Gastrocnemius medialis (tissue), 4 donors: Measurements from ENCODE around the gene PARVA. TPM values are rescaled to one million over a fixed set of nuclear protein-coding genes. Genes with fewer than 3 reads are reported as not detected.

Experiments
- ATAC-seq, 2 donors: fragments of 150-250 bp; one replicate each; pipeline ENCODE4 v1.9.1; 2016
- DNase-seq, 2 donors: peaks; one replicate each; pipeline ENCODE4 v3.0.0-alpha.2; 2019
- H3K27ac ChIP-seq, 4 donors: fragments of 200-600 bp; sonication (generic); 1 replicate in 1 of 4; 2 replicates in 3 of 4; pipeline ENCODE4 v1.5.1; 2016 to 2018; ENCODE audit warnings: mild to moderate bottlenecking in 2 of 4, moderate library complexity in 1 of 4
- H3K27me3 ChIP-seq, 3 donors: fragments of 200-600 bp; sonication (generic) in 2 of 3; 1 replicate in 1 of 3; 2 replicates in 2 of 3; pipeline versions ENCODE4 v1.5.1 to v1.6.0; 2016 to 2019; ENCODE audit warnings: mild to moderate bottlenecking in 1 of 3, moderate library complexity in 1 of 3
- H3K36me3 ChIP-seq, 2 donors: fragments of 200-600 bp; sonication (generic) in 1 of 2; one replicate each; pipeline ENCODE4 v1.5.1; 2017 to 2018
- H3K4me1 ChIP-seq, 2 donors: fragments of 200-600 bp; sonication (generic) in 1 of 2; one replicate each; pipeline ENCODE4 v1.5.1; 2016 to 2017; ENCODE audit warnings: mild to moderate bottlenecking in 2 of 2
- H3K4me3 ChIP-seq, 4 donors: fragments of 200-600 bp; sonication (generic) in 3 of 4; 1 replicate in 1 of 4; 2 replicates in 3 of 4; pipeline ENCODE4 v1.5.1; 2016 to 2019; ENCODE audit warnings: mild to moderate bottlenecking in 2 of 4
- H3K9me3 ChIP-seq, 3 donors: fragments of 200-600 bp; sonication (generic) in 2 of 3; 1 replicate in 1 of 3; 2 replicates in 2 of 3; pipeline ENCODE4 v1.5.1; 2016 to 2019
- POLR2A ChIP-seq, 2 donors: fragments of 450-650 bp; IDR thresholded peaks; one replicate each; pipeline ENCODE4 v1.6.1; 2017; ENCODE audit warnings: antibody characterized with exemption in 2 of 2, mild to moderate bottlenecking in 2 of 2, moderate library complexity in 2 of 2
- in situ Hi-C, 4 donors: fragments of 200-750 bp; cut with MboI; loops; one replicate each; pipeline versions ENCODE4 v1.15.0 to v1.8.0; 2017; ENCODE audit warnings: low sequenced_read_pairs in 4 of 4
- intact Hi-C: fragments of 100-400 bp; cut with DNase I; formaldehyde crosslinking; loops from one replicate; pipeline ENCODE4 v1.15.1; 2023; ENCODE audit warnings: low total_unique reads
- total RNA-seq, 4 donors: library from RNA; depleted of rRNA; stranded (reverse); fragments of >200 nt; gene quantifications; one replicate each; pipeline versions ENCODE4 v1.1.0 to v1.2.3, GENCODE V29; 2016
- TF ChIP-seq, protein P1 (sequence below), 5 experiments: fragments of 450-650 bp in 3 of 5; fragments of 200-600 bp in 2 of 5; sonication (generic) in 2 of 5; IDR thresholded peaks in 4 of 5; conservative IDR thresholded peaks in 1 of 5; 1 replicate in 4 of 5; 2 replicates in 1 of 5; pipeline ENCODE4 v1.5.1; 2016 to 2019; ENCODE audit warnings: antibody characterized with exemption in 5 of 5, mild to moderate bottlenecking in 3 of 5, moderate library complexity in 3 of 5

Gene PARVA
- total RNA-seq, 4 donors from 2014 or later = 4.4 to 9.7 (median 8.4) TPM

DNA sequence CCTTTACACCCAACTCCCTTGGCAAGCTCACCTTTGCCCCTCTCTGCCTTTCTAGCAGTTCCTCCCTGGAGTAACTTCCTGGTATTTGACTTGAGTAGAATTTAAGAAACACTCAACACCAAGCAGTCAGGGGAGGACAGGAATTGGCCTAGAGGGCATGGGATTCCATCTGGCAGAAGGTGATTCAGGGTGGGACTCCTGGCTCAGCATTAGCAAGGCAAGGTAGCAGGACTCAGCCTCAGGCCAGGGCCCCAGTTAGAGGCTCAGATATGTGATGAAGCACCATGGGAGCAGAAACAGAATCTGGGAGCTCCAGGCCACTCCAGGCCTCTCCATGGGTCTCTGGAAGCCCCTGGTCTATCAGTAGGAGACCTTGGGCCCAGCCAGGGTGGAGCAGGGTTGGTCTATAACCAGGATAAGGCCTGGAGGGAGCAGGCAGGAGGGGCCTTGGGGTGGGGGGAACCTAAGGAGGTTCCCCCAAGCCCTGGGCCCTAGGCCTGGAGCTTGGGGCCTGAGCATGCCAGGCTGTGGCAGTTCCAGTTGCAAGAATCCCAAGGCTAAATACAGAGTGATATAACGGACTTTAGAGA is 148.2 kb downstream of the PARVA start:
- Histone ChIP-seq H3K27ac (no peak overlapping the region), H3K36me3 (no peaks in the 10 kb centered on the region), H3K4me1 (no peaks in the 10 kb centered on the region), H3K9me3 (no peaks in the 10 kb centered on the region), H3K4me3 (no peak overlapping the region), H3K27me3 (no peaks in the 10 kb centered on the region)
- in situ Hi-C loops (no loop called here), intact Hi-C loops (no loop called here)
- DNase-seq (no peak), ATAC-seq (no peak)
- TF ChIP-seq, protein P1, sequence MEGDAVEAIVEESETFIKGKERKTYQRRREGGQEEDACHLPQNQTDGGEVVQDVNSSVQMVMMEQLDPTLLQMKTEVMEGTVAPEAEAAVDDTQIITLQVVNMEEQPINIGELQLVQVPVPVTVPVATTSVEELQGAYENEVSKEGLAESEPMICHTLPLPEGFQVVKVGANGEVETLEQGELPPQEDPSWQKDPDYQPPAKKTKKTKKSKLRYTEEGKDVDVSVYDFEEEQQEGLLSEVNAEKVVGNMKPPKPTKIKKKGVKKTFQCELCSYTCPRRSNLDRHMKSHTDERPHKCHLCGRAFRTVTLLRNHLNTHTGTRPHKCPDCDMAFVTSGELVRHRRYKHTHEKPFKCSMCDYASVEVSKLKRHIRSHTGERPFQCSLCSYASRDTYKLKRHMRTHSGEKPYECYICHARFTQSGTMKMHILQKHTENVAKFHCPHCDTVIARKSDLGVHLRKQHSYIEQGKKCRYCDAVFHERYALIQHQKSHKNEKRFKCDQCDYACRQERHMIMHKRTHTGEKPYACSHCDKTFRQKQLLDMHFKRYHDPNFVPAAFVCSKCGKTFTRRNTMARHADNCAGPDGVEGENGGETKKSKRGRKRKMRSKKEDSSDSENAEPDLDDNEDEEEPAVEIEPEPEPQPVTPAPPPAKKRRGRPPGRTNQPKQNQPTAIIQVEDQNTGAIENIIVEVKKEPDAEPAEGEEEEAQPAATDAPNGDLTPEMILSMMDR (IDR thresholded peaks at IDR 0.05 in 4 of 5, conservative IDR thresholded peaks at IDR 0.05 in 1 of 5) = no peak
- no peak for TF ChIP-seq POLR2A (IDR thresholded peaks at IDR 0.05)

DNA sequence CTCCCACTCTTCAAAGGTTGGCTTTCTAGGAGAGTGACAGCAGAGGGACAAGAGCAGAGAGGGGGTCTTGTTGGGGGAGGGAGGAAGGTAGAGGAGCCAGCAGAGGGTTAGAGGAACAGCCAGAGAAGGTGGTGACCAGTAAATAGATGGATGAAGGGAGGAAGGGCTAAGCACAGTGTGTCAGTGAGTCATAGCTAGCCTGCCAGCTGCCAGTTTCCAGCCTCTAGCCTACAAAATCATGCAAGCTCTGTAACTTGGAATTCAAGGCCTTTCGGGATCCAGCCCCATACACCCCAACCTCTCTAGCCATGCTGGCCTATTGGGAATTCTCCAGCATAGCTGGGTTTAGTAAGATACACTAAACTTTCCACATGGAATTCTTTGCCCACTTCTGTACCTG is 149.4 kb downstream of the PARVA start:
- DNase-seq (no peak), ATAC-seq (no peak)
- no peak overlapping the region for H3K27ac ChIP-seq
- no peaks in the 10 kb centered on the region for H3K4me1 ChIP-seq
- H3K36me3 ChIP-seq = no peaks in the 10 kb centered on the region
- no peaks in the 10 kb centered on the region for H3K27me3 ChIP-seq
- no peak overlapping the region for H3K4me3 ChIP-seq
- intact Hi-C loops (no loop called here), in situ Hi-C loops (no loop called here)
- TF ChIP-seq, protein P1 (IDR thresholded peaks at IDR 0.05 in 4 of 5, conservative IDR thresholded peaks at IDR 0.05 in 1 of 5) = no peak
- no peak for TF ChIP-seq POLR2A (IDR thresholded peaks at IDR 0.05)
- no peaks in the 10 kb centered on the region for H3K9me3 ChIP-seq

DNA sequence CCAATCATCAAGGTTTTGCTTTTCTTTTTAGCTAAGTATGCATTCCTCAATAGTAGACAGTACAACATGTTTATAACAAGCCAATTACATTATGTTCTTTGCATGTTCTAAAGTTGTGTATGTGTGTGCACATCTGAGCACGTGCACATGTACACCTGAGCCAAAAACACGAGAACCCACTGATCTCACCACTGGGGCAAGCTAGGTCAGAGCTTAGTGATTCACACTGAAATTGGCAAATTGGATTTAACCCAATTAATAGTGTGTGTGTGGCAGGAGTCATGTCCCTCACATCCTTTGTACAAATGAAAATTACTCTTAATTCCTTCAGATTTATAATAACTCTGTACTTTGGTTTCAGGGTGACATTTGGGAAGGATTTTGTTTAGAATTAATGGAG is 151.1 kb downstream of the PARVA start:
- no peak overlapping the region for H3K27ac ChIP-seq
- no peak overlapping the region for H3K4me3 ChIP-seq
- intact Hi-C loops = no loop called here
- no peaks in the 10 kb centered on the region for H3K27me3 ChIP-seq
- DNase-seq (no peak), ATAC-seq (no peak)
- in situ Hi-C loops = no loop called here
- no peaks in the 10 kb centered on the region for H3K9me3 ChIP-seq
- no peaks in the 10 kb centered on the region for H3K36me3 ChIP-seq
- no peaks in the 10 kb centered on the region for H3K4me1 ChIP-seq
- TF ChIP-seq POLR2A (IDR thresholded peaks at IDR 0.05) = no peak
- TF ChIP-seq, protein P1 (IDR thresholded peaks at IDR 0.05 in 4 of 5, conservative IDR thresholded peaks at IDR 0.05 in 1 of 5) = no peak

DNA sequence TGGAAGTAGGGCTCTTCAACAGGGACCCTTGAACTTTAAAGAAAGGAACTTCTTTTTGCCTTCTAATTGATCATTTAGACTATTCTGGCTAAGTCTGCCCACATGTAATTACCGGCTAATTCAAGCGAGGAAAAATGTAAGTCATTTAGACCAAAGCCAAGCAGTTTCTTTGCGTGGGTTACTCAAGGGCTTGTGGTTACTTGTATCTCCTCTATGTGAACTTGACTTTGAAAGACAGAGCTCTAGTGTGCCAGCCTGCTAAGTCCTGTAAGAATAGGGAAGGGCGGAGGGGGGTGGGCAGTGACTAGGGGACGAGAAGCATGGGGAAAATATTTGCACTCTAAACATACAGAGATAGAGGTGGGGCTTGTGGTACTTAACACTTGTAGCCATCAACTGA is 151.7 kb downstream of the PARVA start:
- H3K4me3 ChIP-seq = no peak overlapping the region
- DNase-seq (no peak), ATAC-seq (no peak)
- no peaks in the 10 kb centered on the region for H3K9me3 ChIP-seq
- in situ Hi-C loops = no loop called here
- H3K27ac ChIP-seq = no peak overlapping the region
- H3K4me1 ChIP-seq = no peaks in the 10 kb centered on the region
- no peaks in the 10 kb centered on the region for H3K27me3 ChIP-seq
- no peaks in the 10 kb centered on the region for H3K36me3 ChIP-seq
- intact Hi-C loops = no loop called here
- no peak for TF ChIP-seq POLR2A (IDR thresholded peaks at IDR 0.05)
- TF ChIP-seq, protein P1 (IDR thresholded peaks at IDR 0.05 in 4 of 5, conservative IDR thresholded peaks at IDR 0.05 in 1 of 5) = no peak

DNA sequence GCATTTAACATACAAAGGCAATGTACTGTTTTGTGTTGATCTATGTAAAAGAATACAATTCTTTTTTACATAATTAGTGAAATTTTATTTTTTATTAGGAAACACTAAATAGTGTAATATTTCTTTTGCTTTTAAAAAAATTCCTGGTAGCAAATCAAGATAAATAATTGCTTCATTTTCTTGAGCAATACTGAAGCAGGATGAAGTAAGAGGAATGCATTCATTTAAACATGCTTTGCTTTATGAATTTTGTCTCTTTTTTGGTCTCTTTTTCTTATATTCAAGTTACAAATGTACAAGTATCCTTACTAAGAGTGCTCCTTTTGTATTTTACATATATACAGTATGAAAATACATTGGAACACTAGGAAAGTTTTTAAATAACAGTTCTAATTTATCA is 152.4 kb downstream of the PARVA start:
- DNase-seq = no peak
- intact Hi-C loops (no loop called here), in situ Hi-C loops (no loop called here)
- Histone ChIP-seq H3K9me3 (no peaks in the 10 kb centered on the region), H3K36me3 (no peaks in the 10 kb centered on the region), H3K4me3 (no peak overlapping the region), H3K27me3 (no peaks in the 10 kb centered on the region), H3K27ac (no peak overlapping the region), H3K4me1 (no peaks in the 10 kb centered on the region)
- ATAC-seq = no peak
- TF ChIP-seq, protein P1 (IDR thresholded peaks at IDR 0.05 in 4 of 5, conservative IDR thresholded peaks at IDR 0.05 in 1 of 5) = no peak
- TF ChIP-seq POLR2A (IDR thresholded peaks at IDR 0.05) = no peak
